Epithelial cell of prostate (primary cell): Measurements from ENCODE around the gene GLI3.

Experiments used
- DNase-seq: peaks from one replicate; pipeline ENCODE4 v3.0.0-alpha.2; 2011; ENCODE audit warnings: low read depth, low spot score
- H3K27ac ChIP-seq: fragments of 450-650 bp; 2 replicates; pipeline ENCODE4 v1.5.1; 2017; ENCODE audit warnings: mild to moderate bottlenecking

GLI3 gene

DNA sequence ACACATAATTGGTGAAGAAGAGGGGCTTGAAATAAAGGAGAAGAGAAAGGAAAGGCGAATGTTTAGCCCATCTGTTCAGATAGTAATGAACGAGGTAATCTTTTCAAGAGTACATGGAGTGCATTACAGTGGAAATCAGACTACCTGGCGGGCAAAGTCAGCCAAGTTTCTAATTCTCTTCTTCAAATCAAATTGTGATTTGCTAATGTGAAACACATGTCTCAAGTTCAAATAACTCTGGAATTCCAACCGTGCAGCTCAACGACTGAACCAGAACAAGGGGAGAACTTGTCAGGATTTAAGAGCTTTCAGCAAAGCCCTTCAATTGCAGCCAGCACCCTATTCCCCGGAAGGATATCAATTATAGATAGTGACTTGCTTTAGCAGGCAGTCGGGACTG lies 216.9 kb downstream of the GLI3 start:
- no peak for DNase-seq
- H3K27ac ChIP-seq: no peak overlapping the region

DNA sequence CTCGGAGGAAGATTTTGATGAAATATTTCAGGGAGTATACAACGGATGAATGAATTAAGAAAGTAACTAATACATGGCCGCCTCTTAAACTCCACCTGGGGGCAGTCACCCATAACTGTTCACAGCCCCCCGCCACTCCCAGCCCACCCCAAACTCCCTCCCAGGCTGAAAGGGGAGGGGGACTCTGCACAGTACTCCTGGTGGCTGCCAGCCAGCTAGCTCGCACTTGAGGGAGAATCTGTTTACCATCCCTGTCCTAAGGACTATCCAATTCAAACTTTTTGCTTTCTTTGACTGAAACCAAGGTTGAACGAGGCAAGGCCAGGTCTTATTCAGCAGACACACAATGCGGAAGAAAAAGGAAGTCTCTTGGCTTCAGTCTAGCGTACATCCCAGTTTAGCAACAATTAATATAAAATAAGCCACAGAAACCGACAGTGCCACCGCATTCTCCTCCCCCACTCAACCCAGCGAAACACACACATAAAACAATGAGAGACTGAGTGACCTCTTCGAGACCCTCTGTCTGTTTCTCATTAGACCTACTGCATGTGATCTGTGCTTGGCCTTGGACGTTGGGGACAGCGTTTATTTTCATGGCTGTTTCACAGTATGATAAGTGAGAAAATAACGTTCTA lies 219.5 kb downstream of the GLI3 start:
- no peak for DNase-seq
- no peak overlapping the region for H3K27ac ChIP-seq

DNA sequence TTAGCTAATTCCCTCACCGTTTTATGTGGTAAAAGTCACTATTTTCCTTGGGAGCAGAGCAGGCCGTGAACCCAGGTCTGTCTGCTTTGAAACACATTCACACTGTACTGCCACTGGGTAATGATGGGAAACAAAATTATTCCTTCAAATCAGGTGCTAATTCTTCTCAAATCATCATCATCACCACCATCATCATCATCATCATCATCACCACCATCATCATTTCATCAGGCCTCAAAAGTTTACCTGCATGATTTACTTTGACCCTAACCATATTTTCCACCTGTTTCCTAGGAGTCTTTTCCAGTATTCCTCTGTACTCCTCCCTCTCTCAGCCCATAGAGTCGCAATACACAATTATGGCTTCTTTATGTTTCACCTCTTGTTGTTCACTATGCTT lies 220.5 kb downstream of the GLI3 start:
- DNase-seq: no peak
- no peak overlapping the region for H3K27ac ChIP-seq

DNA sequence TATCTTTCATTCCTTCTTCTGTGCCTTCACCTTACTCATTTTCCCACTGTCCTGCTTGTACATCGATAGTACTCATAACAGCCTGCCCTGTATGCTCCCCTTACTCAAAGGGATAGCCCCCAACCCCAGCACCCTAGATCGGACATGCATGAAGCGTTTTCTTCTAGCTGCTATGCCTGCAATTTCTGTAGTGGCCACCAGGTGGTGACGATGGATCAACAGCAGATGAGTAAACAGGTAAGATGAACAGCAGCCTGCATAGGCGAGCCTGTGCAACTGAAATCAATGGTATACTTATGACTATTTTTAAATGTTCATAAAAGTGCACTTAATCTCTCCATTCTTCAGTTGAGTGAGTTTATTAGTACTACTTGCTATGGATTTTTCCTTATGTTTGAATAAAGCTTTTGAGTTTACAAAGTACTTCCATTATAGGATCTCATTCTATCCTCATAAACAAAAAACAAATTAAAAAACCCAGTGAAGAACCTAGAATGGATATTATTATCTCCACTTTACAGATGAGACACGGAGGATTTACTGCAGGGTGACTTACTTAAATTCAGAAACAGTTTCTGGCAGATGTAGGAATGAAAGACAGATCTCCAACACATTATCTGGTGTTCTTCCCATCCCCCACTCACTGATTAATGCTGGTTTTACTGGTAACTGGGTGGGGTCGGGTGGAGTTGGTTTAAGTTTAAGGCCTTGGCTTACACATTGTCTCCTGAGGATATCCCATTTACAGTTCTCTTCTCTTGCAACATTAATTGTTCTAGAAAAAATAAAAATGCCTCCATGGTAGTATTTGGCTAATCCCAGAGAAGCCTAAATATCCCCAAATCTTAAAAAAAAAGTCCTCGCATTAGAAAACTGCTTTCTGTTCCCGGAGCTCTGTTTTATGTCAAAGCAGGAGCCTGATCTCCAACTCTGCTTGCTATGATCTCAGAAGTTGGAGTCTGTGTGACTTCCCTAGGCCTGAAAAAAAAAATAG lies 222.1 kb downstream of the GLI3 start:
- no peak for DNase-seq
- no peak overlapping the region for H3K27ac ChIP-seq

DNA sequence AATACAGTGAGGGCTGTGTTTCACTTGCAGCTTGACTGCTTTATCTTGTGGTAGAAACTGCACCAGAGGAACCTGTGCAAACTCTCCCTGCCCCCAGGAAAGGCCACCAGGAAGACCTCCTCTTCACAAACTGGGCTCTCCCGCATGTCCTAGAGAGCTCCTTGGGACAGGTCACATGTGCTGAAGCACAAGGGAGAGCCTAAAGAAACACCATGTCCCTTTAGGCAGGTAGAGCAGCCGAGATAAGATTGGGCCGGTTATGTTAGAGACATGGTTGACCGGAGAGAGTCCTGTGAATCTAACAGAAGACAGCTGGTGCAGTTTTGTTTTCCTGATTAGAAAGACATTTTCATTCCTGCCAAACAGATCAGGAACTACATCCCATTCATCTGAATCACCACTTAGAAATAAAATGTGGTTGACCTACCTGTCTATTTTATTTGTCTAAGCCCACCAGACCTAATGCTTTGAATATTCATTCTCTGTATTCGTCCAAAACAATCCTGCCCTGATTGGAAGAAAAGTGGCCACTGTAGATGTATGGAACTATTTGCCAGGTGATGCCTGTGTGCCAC lies 224.1 kb downstream of the GLI3 start:
- DNase-seq: no peak
- no peak overlapping the region for H3K27ac ChIP-seq

DNA sequence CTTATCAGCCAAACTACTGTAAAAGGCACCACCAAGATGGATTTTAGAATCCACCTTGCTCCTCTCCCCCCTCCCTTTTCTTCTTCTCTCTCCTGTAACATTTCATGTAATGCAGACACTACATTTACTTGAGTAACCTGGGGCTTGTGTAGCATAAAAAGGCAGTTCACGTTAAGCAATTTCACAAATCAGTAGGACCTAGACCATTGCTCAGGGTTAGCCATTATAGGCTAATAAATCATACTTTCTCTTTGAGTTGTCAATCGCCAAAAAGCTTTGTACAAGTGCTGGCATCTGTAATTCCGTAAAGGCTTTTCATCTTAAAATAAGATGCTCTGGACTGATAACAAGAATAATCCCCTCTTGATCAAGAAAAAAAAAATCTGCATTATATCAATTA lies 224.7 kb downstream of the GLI3 start:
- no peak overlapping the region for H3K27ac ChIP-seq

DNA sequence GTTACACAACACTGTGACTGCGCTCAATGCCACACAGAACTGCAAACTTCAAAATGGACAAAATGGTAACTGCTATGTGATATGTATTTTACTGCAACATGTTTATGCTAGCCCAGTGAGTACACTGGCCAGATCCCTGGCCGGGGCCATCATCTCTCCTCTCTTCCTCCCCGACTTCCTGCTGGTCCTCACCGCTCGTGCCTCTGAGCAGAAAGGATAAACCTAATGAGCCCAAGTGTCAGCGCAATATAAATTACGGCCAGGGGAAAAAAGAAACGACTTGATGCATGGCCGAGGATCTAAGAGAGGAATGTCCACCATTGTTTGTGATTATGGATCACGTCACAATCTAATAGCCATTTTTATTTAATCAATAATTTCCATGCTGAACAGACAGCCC lies 225.2 kb downstream of the GLI3 start:
- H3K27ac ChIP-seq: no peak overlapping the region

More for the DNA sequence above, 224.7 kb downstream of the GLI3 start:
- no peak for DNase-seq

DNA sequence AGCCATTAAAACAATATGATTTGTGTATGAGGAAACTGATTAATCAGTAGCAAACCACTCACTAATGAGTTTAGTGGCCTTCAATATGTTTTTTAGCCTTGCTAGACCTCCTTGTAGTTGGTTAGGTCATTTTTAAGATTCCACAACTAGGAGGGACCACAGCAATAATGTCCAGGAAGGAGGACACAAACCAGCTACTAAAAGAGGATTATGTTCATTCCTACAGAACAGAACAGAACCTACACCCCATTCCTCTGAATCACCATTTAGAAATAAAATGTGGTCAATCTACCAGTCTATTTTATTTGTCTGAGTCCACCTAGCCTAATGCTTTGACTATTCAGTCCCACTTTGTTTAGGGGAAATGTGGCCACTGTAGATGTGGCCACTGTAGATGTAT lies 226.3 kb downstream of the GLI3 start:
- DNase-seq: no peak
- H3K27ac ChIP-seq: no peak overlapping the region

More for the DNA sequence above, 225.2 kb downstream of the GLI3 start:
- no peak for DNase-seq

DNA sequence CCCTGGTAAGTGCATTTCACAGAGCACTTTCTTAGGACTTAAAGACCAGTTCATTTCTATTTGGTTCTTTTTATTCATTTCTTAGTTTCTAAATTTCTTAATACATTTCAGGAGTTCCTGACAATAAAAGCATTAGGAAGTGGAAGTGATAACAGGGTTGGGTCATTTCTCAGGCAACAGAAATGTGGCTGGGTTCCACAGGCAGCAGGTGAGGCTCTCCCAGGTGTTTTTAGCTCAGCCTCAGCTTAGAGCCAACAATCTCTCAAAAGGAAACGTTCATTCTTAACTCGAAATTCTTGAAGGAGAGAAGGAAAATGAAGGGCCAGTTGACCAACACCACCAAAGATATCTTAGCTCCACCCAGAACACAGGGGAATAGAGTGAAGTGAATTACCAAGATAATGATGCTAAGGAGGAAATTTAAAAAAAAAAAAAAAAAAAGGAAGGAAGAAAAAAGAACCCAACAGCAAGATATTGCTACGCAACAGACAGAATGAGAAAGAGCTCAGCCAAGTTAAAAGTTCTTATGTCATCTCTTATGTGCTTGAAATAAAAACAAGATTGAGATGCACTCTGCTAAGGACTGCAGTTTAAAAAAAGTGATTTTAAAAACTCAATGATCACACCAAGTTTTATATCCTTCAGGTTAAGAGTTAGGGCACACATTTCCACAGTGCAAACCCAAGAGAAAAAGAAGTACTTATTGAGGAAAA lies 230.1 kb downstream of the GLI3 start:
- no peak for DNase-seq
- no peak overlapping the region for H3K27ac ChIP-seq

DNA sequence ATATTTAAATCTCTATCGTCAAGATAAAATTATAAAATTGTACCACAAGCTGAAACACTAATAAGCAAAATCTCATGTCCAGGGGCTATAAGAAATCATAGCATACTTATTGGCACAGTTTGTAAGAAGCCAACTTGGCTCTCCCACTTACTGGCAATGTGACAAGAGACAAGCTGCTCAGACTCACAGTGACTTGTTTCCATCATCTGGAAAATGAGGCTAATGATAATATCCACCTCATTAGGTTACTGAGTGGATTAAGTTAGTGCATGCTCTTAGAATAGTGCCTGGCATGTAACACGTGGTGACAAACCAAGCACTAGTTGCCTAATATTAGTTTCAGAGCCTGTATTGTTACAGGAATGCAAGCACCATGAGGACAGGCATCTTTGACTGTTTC lies 234.4 kb downstream of the GLI3 start:
- no peak for DNase-seq
- H3K27ac ChIP-seq: no peak overlapping the region

DNA sequence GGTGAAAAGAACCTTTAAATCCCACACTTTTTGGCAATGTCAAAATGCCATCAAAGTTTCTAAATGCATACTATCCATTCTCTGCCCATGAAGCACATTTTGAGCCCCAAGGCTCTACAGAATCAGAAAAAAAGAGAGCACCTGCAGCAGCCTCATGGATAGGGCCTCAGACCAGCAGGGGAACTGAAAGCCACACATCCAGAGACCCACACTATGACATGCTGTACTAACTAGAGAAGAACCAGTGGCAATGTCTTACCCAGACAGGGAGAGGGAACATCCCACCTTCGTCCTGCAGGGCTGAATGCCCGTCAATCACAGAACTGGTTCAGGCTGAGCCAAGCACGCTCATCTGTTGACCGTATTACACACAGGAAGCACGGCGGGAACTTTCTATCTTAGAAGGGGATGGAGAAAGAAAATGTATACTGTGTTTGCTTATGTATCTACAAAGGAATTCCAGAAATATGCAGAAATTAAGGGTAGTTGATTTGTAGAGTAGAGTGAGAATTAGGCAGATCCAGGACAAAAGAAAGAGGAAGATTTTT lies 237.2 kb downstream of the GLI3 start:
- no peak overlapping the region for H3K27ac ChIP-seq
- no peak for DNase-seq

DNA sequence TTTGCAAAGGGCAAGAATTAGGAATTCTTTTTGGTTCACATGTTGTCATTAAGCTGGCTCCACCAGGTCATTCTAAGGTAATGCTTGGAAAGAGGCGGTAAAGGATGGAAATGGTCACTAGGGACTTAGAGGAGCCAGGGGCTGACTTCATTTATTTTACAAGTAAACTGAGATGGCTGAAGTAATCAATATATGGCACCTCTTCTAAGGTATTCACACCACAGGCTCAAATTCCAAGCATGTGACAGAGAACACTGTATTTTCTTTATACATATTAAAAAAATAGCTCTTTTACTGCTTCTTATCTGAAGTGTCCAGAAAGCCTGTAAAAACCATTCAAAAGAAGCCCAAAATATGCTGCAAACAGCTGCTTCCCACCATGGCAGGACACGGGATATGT lies 239.0 kb downstream of the GLI3 start:
- DNase-seq: no peak
- no peak overlapping the region for H3K27ac ChIP-seq

DNA sequence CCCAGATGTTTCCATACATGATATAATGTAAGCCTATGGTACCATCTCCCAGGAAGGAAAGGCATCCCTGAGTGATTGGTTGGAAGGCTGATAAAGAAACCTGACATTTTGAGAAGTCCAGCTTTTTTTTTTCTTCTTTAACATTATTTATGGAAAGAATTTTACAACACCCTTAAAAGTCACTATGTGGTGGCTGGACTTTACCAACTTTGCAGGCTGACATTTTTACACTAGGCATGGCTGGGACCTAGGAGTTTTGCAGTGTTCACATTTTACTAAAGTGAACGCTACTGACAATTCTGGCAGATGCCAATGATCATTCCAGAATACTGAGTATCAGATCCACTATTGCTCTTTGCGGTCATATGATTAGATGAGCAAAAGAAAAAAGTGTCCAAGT lies 239.9 kb downstream of the GLI3 start:
- DNase-seq: no peak
- H3K27ac ChIP-seq: peak overlapping the region; percentile 58

DNA sequence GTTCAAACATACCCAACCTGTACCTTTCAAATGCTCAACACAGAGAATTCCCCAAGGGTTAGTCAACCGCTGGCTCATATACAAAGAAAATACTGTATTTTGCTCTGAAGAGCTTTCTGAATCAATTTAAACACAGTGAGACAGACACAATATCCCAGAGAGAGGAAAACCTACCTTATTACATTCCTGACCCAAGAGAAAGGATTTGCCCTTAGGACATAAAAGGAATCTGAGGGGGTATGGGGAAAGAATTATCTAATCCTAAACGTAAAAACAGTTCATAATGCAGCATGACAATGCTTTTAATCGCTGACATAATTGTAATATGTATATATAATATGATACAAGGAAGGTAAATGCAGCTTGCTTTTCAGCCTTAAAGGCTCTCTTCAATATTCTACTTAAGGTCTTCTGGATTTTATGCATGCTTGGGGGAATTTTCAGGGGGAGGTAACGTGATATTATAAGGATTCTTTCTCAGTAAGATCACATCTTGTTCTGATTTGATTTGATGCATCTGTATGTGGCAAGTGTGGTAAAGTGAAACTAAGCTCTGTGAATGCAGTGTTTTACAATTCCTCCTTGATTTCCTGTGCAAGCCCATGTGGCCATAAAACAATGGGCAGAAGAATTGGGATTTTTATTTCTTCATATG lies 240.5 kb downstream of the GLI3 start:
- H3K27ac ChIP-seq: peak overlapping the region; percentile 58
- DNase-seq: no peak

DNA sequence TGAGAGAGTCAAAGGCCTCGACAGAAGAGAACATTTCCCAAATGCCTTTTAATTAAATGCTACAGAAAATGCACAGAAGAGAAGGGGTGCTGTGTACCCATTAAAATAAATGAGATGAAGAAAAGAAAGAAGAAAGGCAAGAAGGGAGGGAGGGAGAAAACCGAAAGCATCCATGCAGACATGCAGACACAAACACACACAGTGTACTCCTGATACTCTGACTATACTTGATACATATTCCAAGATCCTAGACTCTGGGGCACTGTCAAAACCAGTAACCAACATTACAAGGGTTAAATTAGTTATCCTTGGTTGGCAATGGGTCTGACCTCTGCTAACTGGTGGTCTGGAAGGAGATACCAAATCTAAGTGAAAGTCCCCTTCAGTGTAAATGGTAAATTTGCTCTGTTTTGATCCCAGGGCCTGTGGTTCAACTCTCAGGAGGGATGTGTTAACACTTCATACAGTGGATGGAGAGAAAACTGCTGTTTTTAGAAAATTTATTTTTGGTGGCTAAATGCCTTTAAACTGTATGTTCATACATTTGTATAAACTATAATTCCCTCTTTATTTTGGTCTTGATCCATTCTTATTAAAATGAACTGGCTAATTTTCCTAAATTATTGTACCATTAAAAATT lies 241.3 kb downstream of the GLI3 start:
- peak overlapping the region; percentile 58 for H3K27ac ChIP-seq
- no peak for DNase-seq

DNA sequence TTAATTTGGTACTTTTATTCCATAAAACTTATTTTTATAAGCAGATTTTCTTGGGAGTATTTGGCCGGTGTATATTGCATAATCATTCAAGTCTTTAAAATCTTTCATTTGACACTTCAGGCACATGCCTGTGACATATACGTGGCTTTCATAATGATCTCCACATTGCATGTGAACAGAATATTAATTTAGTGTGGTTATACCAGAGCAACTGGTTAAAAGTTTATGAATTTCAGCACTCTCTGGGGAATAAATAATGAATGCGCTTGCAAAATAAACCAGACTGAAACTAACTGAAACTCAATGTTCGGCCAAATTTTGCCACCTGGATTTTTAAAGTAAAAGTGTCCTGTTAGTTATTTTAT lies 242.3 kb downstream of the GLI3 start:
- H3K27ac ChIP-seq: no peak overlapping the region
- DNase-seq: no peak

DNA sequence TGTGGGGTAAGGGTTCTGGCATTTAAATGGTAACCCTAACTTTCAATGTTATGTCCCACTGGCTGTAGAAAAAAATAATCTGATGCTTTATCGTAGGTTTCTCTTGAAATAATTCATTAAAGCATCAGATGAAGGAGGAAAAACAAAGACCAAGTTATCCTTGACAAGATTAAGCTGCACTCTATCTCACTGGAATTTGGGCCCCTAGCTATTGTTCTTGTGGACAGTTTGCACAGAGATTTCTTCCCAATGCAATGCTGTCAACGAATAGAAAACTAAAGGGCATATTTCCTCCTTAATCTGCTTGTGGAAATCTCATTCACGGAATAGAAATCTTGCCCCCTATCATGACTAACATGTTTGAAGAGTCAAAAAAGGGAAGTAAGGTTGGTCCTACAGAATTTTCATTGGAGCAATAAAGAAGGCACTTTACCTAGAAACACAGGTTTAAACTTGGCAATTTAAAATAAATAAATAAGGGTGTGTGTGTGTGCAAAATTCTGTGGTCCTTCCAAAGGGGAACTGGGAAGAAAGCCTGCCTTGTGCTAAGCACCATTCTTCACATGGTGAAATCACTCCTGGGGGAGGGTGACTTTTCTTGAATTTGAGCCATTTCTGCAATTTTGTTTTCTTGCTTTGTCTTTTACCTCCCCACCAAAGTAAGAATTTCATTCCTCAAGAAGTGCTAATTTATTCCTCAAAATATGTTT lies 242.8 kb downstream of the GLI3 start:
- no peak overlapping the region for H3K27ac ChIP-seq
- DNase-seq: no peak

DNA sequence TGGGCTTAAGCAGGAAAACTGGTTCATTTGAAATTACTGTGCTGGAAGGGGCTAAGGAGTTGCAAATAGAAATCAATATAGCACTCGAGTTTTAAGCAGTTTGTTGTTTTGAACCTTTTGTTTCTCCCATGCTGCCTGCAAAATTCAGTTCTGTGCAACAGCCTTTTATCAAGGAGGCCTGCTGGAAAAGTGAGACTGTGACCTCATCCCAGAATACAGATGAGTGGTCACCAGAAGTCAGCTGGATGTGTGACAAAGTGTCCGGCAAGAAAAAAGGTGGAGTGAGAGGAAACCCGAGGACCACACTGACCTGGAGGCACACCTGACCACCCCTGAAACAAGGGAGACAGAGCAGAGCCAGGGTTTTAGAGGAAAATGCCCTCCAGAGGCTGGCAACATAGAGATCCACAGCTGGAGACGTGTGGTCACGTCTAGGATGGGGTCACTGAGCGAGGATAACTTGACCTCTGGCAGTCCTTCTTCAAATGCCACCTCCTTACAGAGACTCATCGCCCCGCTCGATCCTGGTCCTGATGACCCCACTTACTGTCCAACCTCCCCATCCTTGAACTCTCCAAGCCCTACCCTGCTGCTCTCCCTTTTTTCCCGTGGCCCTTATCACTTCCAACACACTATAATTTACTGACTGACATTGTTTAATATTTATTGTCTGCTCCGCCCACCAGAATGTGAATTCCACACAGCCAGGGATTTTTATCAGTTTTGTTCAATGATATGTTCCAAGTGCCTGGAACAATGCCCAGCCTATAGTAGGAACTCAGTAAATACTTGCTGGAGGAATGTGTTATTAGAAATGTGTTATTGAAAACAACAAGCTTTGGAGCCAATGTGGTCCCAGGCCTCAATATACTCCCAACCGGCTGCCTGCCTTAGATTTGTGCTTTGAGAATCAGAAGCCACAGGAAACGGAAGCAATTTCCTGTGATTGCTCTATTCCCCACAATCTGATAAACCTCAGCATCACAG lies 243.8 kb downstream of the GLI3 start:
- H3K27ac ChIP-seq: no peak overlapping the region

More for the DNA sequence above, 243.8 kb downstream of the GLI3 start:
- DNase-seq: no peak
